GM21825 (cell line): ENCODE data around the gene CYP24A1.
"Not testable (repeated sequence)": the region's sequence is repeated elsewhere in the genome, so short reads cannot be mapped to it uniquely, and the experiment has no call there.

ENCODE experiments used
- ATAC-seq: cut with Tn5 transposase; IDR thresholded peaks from one replicate; pipeline ENCODE4 v1.9.1; 2021; ENCODE audit warnings: mild to moderate bottlenecking, moderate library complexity; ENCODE audit not compliant: unreplicated experiment

The CYP24A1 gene

DNA sequence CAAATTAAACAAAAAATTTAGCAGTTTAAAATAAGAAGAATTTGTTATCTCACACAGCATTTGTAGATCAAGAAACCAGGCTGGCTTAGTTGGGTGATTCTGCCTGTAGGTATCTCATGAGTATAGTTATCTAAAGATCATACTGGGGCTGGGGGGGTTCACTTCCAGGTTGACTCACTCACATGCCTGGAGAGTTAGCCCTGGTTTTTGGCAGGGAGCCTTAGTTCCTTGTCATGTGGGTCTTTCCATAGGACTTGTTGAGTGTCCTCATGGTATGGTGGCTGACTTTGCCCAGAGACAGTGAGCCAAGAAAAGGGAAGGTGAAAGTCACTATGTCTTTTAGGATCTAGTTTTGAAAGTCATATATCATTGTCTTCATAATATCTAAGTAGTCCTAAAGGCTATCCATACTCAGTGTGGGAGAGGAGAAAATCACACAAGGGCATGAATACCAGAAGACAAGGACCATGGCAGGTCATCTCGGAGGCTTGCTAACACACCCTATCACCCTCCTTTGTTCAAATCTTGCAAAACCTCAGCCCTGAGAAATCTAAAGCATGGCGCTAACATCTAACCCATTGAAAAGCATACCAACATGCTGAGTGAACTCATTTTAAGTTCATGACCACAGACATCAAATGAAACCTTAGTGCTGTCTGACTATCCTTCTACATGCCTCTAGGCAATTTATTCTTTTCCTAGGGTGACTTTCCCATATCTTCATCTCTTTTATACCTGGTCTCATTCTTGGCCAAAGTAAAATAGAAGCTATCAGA lies 39.2 kb downstream of the CYP24A1 start:
- ATAC-seq, result no peak

DNA sequence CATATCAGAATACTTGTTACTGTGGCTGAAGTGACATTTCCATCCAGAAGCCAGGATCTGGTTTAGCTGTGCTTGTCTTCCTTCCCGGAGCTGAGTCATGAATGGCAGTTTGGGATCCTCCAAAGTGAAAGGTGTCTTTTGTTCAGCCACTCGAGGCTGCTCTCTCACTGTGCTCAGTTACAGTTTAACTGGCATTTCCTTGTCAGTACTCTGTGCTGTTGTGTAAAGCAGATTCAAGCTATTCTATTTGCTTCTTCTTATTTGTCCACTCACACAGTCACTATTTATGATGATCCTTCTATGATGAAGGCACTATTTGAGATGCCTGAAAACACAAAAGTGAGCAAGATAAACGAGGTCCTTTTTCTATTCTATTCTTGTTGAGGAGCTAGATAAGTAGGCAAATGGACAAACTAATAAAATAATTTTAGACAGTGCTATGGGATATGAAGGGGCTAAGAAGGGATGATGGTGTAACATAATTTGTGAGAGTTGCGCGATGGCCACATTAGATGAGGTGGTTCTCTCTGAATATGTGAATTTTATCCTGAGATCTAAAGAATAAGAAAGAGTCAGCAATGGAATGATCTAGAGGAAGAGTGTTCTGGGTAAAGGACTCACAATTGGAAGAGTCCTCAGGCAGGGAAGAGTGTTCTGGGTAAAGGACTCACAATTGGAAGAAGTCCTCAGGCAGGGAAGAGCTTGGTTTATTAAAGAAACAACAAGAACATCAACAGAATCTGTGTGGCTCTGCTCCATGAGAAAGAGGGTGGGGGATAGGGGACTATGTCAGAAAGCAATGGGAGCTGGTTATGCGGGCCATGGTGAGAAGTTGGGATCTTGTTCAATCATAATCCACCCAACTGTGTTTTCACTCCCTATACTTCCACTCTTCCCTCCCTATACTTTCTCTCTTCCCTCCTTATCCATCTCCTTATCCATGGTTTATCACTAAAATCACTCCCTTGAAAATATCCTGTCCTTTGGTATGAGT lies 40.1 kb downstream of the CYP24A1 start:
- ATAC-seq, result peak; percentile 55

DNA sequence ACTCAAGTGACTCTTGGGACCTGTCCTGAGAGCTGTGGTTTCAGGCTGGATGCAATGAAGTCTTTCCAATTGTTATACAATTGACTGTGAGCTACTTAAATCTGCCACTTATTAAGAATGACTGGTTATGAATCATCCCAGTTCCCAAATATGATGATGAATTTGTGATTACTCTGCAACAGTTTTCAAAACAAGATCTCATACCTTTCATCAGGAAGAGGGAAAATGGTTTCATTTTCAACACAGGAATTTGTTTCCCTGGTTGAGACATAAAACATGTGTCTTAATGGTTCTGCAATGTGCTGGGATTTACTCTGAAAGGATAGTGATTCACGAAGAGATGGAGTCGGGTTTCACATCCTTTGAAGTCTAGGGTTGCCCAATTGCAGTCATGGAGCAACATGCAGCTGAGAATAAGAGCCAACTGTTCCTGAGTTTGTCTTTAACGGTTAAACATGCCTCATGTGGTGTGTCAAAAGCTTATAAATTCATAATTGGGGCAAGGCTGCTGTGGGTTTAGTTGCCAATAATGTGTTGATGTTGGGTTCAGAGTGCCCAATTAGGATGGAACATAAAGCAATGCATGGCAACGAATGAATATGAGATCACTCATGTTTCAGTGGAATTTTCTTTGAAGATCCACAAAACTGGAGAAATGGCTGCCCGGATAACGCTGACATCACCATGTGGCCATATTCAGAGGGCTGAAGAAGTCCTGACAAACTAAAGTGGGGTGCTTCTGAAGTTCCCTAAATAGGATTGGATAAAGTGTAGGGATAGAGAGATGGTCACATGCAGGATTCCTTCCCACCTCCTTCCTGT lies 41.0 kb downstream of the CYP24A1 start:
- ATAC-seq, result no peak

- no peak for ATAC-seq
Measured at GRCh38 chr20:54131675-54132611, 41.8 kb downstream of the CYP24A1 start.

DNA sequence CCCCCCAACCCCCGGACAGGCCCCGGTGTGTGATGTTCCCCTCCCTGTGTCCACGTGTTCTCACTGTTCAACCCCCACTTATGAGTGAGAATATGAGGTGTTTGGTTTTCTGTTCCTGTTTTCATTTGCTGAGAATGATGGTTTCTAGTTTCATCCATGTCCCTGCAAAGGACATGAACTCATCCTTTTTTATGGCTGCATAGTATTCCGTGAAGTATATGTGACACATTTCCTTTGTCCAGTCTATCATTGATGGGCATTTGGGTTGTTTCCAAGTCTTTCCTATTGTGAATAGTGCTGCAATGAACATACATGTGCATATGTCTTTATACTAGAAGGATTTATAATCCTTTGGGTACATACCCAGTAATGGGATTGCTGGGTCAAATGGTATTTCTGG lies 42.7 kb downstream of the CYP24A1 start:
- ATAC-seq, result not testable (repeated sequence)

DNA sequence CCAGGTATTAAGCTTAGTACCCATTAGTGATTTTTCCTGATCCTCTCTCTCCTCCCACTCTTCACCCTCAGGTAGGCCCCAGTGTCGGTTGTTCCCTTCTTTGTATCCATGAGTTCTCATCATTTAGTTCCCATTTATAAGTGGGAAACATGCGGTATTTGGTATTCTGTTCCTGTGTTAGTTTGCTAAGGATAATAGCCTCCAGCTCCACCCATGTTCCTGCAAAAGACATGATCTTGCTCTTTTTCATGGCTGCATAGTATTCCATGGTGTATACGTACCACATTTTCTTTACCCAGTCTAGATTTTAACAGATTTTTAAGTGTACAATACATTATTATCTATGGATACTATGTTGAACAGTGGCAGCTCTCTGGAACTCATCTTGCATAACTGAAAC lies 44.4 kb downstream of the CYP24A1 start:
- no peak for ATAC-seq

- ATAC-seq, result no peak
Measured at GRCh38 chr20:54127855-54128574, 45.8 kb downstream of the CYP24A1 start.

GRCh38 chr20:54126806-54127655 lies 46.8 kb downstream of the CYP24A1 start:
- ATAC-seq, result no peak

GRCh38 chr20:54126328-54126727 lies 47.5 kb downstream of the CYP24A1 start:
- ATAC-seq, result not testable (repeated sequence)

GRCh38 chr20:54123587-54124180 lies 50.1 kb downstream of the CYP24A1 start:
- no peak for ATAC-seq

DNA sequence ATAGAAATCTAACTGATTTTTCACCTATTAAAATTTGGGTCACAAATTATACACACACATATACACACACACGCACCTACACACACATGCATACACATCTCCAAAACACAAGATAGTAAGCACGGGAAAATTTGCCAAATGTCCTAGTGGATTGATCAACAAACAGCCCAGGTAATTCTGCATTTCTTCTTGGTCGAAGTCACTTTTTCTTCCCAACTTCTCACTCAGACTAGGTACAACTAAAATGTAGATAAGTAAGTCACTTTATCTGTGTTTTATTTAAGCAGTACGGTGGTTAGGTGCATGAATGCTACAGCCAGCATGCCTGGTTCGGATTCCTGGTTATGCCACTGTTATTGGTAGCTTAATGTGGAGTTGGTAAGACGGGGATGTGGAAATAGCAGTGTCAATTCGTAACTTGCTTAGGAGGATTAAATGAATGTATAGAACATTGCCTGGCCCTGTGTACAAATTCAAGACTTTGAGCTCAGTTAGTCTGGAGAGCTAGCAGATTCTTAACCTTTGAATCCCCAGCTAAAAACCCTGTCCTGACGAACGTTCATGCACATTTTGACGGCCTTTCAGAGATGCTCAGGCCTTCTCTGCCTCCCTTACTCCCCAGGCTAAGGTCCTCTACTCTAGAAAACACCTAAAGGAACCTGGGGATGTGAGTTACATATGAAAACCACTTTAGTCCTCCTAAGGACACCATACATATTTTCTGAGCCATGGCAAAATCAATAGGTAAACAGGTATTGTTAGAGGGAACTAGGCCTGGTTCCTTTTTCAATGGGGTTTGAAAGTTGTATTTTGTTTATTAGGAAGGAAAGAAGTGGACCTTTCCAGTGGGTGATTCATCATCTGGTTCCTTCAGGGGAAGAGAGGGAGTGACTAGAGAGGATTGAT lies 50.9 kb downstream of the CYP24A1 start:
- no peak for ATAC-seq

DNA sequence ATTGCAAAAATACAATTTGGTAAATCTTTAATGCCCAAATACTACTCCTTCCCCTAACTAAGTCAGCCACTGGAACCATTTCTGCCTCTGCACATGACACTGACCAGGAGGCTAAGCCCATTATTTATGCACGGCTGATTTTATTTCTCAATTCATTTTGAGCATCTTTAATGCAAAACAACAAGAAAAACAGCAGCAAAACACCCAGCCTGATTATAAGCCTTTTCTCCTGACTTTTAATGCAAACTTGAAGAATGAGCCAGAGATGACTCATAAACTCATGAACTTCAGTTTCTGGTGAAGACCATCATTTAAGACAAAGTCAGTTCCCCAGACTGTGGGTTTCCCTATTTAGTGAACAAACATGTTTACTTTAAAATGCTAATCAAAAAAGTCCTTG lies 51.6 kb downstream of the CYP24A1 start:
- no peak for ATAC-seq

DNA sequence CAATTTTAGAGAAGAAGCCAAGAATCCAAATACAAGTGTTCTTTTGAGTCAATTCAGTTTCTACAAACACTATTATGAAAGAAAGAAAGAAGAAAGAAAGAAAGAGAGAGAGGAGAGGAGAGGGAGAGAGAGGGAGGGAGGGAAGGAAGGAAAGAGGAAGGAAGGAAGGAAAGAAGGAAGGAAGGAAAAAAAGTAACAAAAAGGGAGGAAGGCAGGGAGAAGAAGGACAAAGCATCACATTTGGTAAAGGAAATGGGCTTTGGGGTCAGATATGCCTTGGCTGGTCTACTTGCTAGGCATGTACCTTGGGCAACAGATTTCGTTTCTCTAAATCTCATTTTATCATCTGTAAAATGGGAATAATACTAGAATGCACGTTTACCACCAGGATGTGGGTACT lies 54.0 kb downstream of the CYP24A1 start:
- no peak for ATAC-seq

GRCh38 chr20:54118220-54119001 lies 55.4 kb downstream of the CYP24A1 start:
- ATAC-seq, result no peak

GRCh38 chr20:54116550-54117235 lies 57.1 kb downstream of the CYP24A1 start:
- ATAC-seq, result no peak
